Stimulated activated naive CD4-positive, alpha-beta T cell (primary cell): ENCODE data around the gene CTDSP2.
"Not testable (repeated sequence)": the region's sequence is repeated elsewhere in the genome, so short reads cannot be mapped to it uniquely, and the experiment has no call there.

Experiments
- DNase-seq, 6 experiments: peaks; one replicate each; lab custom pipeline; 2025; lab: John Stamatoyannopoulos, UW

The CTDSP2 gene

DNA sequence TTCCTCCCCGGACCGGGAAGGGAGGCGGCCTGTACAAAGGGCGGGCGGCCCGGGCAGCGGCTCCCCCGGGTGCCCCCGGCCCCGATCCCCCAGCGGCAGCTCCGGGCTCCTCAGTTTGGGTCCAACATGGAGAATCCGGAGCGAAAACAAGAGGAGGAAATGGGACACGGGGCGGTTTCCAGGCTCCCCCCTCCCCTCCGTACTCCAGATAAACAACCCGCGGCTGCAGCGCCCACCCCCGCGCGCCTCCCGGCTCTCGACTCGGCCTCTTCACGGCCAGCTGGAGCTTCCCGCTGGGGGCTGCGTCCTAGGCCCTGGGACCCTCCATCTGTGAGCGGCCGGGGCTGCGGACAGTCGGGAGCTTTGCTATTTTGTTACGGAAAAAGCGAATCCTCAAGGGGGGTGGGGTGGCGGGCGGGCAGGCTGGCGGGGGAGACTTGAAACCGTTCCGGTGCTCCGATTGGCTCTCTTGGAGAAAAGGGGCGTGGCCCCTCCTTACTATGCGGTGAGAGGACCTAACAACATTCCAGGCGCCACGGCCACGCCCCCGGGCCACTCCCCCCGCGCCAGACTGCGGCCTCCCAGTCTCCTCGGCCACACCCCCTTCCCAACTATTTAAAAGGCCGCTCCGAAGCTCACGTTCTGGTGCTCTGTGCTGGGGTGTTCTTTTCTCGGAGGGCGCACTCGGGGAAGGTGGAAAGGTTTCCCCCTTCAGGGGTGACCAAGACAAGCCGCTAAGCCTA, at the start of gene CTDSP2:
CTDSP2 (minus strand) TSS at position 153 of the 743 bp plus-strand sequence. CDS start 294 bp downstream, outside the sequence.
- DNase-seq: peak; percentile 72 to 92 (median 88)

- peak in 1 of 6 experiments; percentile 33 for DNase-seq
Measured at GRCh38 chr12:57896115-57896433, 49.5 kb upstream of the CTDSP2 start.

GRCh38 chr12:57895389-57896114, 49.0 kb upstream of the CTDSP2 start:
- DNase-seq: no peak

GRCh38 chr12:57894399-57895292, 48.1 kb upstream of the CTDSP2 start:
- no peak for DNase-seq

DNA sequence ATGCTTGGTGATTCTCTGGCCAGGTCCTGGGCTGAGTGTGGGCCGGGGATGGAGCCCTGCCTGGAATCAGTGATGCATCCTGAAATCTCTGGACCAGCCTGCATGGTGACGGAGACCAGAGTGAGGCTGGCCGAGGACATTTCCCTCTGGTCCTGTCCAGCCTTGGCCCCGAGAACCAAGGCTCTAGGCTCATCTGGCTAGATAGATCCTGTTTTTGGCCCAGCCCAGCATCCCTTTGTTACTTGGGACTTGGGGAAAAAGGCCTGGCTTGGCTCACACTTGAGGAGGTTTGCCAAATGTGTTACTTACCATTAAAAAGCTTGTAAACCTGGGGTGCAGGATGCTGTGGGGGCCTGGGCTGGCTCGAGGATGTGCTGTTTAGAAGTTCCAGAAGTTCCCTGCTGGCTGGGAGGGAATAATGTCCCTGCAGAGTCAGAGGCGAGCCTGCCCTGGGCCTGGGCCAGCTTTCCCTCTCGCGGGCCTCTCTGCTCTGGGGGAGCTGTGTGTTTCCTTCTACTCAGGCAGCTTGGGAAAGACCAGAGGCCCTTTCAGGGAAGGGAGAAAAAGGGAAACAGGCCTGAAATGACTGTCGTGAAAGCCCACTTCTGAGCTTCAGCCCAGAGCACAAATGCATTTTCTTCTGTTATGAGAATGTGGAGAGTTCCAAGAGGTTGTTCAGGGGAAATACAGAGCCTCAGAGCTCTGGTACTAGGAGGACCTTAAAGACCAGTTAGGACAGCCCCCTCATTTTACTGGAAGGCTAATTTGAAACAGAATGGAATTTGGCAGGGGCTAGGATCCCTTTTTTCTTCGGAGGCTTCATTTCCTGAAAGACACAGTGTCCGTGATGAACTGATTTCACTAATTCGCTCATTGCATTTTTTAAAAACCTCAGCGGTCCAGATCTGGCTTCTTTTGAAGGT, 47.2 kb upstream of the CTDSP2 start:
- no peak for DNase-seq

GRCh38 chr12:57892232-57892972, 45.9 kb upstream of the CTDSP2 start:
- DNase-seq: no peak

DNA sequence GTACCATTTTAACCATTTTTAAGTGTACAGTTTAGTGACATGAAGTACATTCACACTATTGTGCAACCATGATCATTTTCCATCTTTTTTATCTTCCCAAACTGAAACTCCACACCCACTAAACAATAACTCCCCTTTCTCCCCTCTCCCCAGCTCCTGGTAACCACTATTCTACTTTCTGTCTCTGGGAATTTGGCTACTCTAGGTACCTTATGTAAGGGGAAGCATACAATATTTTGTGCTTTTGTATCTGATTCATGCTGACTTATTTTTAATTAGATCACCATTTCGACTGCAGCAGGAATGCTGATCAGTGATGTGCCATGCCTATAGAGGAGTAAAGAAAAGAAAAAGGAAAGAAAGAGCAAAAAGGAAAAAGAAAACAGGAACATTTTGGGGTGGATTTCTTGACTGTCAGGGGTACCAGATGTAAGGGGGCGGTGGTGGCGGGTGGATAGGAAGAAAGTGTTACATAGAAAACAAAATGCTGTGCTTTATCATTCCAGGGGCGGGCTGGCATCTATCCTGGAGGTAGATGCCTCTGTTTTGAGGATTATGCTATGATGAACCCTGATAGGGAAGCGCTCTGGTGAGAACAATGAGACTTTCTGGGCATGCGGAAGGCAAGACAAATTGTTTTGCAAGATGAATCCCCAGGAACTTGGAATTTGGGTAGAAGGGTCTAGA, 45.2 kb upstream of the CTDSP2 start:
- DNase-seq: no peak

- no peak for DNase-seq
Measured at GRCh38 chr12:57890191-57891115, 43.9 kb upstream of the CTDSP2 start.

DNA sequence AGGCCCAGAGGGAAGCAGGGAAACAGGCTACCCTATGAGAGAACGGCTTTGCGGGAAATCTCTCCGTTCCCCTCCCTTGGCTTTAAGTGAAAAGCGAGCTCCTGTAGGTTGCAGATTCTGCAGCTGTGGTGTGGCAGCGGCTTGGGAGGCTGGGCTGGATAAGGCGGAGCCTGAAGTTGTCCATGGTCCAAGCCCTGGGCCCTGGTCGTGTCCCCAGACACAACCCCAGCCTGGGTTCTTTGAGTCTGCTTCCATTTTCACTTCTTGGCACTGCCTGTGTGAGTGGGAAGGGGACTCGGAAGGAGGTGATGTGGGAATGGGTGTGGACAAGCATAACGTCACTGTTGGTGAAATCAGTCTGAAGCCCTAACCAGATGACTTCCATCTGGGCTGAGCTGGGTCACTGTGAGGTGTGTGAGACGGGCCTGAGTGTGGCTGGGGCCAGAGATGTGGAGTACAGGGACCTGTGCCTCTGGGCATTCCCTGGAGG, 43.0 kb upstream of the CTDSP2 start:
- no peak for DNase-seq

GRCh38 chr12:57888409-57889157, 42.1 kb upstream of the CTDSP2 start:
- peak in 3 of 6 experiments; percentile 5 to 10 (median 8) for DNase-seq

DNA sequence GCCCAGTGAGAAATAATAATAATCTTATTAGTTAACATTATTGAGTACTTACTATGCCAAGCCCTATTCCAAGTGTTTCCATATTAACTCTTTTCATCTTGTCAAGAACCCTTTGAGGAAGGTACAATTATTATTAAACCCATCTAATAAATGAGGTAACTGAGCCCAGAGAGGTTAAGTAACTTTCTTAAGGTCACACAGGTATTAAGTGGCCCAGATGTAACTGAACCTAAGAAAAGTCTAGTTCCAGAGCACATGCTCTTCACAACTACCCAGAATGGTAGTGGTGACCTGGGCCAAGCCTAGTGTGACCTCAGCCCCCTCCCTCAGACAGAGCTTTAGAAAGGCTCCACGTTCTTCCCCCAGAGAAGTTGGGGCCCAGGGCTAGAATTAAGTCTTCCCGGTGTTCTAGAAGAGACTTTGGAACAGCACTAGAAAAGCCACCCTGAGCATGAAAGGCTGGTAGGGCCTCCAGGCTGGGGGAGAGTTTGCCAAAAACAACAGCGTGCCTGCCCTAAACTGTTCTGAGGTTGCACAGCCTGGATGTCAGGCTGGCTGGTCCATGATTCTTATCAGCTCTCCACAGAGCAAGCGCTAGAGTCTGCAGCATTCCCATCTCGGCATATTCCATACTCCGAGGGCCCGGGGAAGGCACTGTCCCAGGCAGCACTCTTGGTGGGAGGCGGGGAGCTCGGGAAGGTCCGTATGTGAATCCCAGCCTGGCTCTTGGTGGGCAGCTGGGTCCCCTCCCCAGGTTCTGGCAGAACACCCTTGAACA, 41.3 kb upstream of the CTDSP2 start:
- DNase-seq: no peak

DNA sequence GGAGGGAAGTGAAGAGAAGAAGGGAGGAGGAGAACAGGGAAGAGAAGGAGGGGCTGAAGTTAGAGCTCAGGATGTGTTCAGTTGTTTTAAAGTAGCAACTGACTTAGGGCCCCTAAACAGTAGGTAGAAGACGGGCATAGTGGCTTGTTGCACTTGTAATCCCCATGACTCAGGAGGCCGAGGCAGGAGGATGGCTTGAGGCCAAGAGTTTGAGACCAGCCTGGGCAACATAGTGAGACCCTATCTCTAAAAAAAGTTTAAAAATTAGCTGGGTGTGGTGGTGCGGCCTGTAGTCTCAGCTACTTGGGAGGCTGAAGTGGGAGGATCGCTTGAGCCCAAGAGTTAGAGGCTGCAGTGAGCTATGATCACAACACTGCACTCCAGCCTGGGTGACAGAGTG, 40.4 kb upstream of the CTDSP2 start:
- DNase-seq: not testable (repeated sequence)

DNA sequence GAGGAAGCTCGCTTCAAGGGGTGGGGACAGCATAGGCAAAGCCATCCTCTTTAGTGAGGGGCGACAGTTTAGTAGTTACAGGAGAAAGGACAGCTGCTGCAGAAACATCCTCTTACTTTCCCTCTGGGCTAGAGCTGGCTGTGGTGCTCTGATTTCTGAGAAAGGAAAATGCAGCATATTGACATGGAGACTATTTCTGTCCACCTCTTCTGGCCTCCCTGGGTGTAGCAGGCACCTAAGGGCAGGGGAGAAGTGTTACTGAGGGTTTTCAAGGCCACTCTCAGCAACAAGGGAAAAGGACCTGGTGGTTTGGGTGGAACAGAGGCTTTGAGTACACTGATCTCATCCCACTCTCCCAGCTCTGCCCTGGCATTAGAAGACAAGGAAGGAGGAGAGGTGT, 40.0 kb upstream of the CTDSP2 start:
- DNase-seq: no peak

GRCh38 chr12:57885207-57885606, 38.7 kb upstream of the CTDSP2 start:
- no peak for DNase-seq

- no peak for DNase-seq
Measured at GRCh38 chr12:57883700-57884099, 37.2 kb upstream of the CTDSP2 start.

- DNase-seq: no peak
Measured at GRCh38 chr12:57883057-57883456, 36.5 kb upstream of the CTDSP2 start.

DNA sequence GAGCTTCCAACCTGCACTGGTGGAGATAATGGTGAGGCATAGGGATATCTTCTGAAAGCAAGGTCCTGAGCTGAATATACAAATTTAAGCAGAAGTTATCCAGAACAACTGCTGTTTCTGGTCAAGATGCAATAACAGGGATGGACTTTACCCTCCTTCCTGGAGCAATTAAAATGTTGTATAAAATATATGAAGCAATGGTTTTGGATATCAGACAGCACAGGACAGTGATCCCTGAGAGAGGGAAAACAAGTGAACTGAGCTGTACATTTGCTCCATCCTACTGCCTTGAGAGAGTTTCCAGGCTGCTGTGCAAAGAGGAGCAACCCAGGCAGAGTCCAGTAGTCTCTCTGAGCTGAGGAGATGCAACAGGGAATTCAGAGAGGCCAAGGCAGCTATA, 36.0 kb upstream of the CTDSP2 start:
- no peak for DNase-seq
